Stimulated activated CD4-positive, alpha-beta T cell treated with anti-CD3 and anti-CD28 coated beads, Interleukin-15, amount 100 ng/mL, for 1 hour (primary cell): ENCODE results near the gene HM13.
"Not testable (repeated sequence)": the region's sequence is repeated elsewhere in the genome, so short reads cannot be mapped to it uniquely, and the experiment has no call there.

Experiments used
- DNase-seq, 2 donors: peaks; one replicate each; pipeline ENCODE4 v3.0.0-alpha.2; 2020; ENCODE audit warnings: low read depth in 1 of 2, low spot score in 1 of 2

HM13 gene

DNA sequence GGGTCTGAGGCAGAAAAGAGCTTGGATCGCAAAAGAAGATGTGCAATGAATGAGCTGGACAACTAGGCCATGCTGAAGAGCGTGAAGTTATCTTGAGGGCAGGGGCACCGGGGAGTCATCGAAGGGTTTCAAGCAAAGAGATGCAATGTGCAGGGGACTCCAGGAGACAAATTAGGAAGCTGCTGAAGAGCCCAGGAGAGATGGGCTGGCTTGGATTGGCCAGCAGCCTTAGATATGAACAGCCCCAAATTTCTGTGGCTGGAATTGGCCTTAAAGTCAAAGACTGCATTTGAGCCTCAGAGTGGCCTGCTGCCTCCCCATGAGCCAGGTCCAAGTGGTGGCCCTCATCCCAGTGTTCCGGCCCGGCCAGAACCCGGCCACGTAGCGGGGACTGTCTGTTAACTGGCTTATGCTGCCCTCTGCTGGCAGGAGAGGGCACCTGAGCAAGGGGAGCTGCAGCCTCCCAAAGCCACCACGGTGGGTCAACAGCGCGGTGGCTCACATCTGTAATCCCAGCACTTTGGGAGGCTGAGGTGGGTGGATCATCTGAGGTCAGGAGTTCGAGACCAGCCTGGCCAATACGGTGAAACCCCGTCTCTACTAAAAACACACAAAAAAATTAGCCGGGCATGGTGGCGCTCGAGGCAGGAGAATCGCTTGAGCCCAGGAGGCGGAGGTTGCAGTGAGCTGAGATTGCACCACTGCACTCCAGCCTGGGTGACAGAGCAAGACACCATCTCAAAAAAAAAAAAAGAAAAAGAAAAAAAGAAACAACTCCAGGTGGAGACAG is 11.2 kb upstream of the HM13 start:
- peak; percentile 50 to 60 for DNase-seq

DNA sequence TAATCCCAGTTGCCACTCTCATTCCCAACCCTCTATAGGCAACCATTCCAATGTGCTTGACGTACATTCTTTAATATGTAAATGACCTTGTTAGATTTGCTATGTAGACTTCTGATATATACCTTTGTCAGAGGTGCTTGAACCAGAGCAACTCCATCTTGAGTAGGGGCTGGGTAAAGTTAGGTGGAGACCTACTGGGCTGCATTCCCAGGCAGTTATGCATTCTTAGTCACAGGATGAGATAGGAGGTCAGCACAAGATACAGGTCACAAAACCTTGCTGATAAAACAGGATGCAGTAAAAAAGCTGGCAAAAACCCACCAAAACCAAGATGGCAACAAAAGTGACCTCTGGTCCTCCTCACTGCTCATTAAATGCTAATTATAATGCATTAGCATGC is 8.3 kb upstream of the HM13 start:
- no peak for DNase-seq

DNA sequence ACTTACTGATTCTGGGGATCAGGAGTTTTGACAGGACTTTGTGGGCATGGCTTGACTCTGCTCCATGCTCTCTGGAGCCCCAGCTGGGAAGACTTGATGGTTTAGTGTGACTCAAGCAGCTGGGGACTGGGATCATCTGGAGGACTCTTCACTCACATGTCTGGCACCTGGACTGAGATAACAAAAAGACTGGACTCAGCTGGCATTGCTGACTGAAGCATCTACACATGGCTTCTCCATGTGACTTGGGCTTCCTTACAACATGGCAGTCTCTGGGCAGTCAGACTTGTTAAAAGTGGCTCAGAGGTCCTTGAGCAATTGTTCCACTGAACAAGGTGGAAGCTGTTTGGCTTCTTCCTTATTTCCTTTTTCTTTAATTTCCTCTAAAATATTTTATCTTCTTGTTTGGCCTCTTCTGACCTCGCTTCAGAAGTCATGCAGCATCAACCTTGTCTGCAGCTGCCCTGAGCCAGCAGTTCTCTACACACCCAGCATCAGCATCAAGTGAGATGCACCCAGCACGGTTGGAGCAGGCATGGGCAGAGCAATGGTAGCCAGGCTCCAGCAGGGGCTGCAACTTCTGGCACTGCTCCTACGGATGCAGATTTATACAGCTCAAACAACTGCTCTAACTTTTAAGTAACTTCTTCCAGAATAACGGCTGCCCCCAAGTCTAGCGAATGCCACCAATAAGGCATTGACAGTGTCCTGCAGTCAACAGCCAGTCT is 5.6 kb upstream of the HM13 start:
- no peak for DNase-seq

DNA sequence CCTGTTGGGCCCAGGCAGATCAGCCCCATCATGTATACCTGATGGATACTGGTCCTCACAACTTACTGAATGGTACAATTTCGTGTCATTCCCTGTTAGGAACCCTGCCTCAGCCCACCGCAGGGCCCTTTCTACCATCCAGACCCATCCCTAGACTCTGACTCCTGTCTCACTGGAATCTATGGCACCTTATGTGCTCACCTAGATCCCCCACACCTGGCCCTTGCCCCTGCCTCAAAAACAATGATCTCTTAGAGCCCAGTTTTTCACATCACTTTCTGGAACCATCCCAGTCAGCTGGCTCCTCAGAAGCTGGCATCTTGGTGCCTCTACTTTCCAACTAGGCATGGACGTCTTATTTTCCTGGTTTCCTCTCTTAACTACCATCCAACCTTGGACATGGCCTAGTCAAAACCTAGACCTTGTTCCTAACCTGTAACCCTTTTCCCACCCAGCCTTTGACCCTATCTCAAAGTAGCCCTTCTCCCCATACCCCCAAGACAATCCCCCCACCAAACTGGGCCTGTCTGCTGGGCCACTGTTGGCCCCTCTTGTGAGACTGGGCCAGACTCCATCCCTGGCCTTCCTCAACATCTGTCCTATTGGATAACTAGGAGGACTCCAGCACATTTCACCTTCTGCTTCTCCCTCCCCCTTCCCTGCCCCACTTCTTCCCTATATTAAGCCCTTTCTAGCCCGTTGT is 981 bp downstream of the HM13 start:
- no peak for DNase-seq

DNA sequence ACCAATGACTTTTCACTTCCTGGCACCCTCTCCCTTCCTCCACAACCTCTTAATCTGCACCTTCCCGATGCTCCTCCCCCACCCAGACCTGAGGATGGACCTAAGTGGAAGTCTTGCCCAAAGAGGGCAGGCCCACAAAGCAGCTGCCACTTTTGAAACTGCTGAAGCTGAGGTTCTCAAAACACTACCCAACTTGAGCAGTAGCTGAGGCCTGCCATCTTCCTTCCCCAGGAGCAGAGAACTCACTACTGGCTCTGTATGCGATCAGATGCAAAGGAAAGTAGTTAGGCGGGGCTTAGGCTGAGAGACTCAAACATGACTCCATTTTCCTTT is 1.5 kb downstream of the HM13 start:
- no peak for DNase-seq

DNA sequence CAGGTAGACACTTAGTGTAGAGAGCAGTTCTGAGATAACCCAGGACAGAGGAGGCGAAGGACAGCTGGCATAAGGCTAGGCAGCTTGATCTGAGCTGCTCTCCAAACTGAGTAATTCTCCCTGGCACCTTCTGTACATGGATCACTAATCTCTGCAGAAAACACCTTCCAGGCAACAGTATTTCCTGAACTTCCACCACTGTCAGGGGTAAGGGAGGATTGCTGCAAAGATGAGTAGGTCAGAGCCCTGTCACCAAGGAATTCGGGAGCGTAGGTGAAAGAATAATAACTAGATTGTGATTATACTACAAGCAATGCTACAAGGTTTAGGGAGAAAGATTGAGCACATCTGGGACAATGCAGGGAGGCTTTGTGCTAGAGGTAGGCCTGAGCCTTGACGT is 1.9 kb downstream of the HM13 start:
- DNase-seq: no peak

DNA sequence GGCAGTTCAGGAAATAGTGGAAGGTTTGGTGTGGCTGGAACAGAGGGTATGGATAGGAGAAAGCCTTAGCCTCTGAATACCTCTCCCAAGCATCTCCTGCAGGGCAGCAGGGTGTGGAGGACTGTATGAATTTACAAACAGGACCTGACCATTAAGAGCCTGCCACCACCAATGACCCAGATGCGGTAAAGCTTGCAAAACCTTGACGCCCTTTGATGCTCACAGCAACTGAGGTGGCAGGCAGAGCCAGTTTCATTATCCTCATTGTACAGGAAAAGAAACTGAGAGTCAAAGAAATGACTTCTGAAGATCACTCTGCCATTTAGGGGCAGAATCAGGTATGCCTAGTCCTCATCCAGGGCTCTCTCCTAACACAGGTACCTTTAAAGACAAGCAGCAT is 2.4 kb downstream of the HM13 start:
- DNase-seq: no peak

DNA sequence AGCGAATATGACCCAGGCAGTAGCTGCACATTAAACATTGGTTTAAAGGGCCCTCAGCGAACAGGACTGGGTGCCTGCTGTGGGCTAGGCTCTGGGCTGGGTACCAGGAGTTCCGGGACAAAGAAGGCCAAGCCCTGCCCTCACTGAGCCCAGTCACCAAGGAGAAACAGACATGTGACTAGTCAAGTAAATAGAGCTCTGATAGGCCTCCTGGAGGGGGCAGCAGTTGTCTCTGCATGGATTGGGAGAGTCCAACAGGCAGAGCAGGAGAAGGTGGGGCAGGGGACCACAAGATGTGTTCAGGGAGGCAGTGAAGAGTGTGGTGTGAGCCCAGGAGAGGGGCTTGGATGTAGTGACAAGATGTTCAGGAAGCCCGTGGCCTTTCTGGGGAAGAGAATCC is 3.1 kb downstream of the HM13 start:
- DNase-seq: no peak

DNA sequence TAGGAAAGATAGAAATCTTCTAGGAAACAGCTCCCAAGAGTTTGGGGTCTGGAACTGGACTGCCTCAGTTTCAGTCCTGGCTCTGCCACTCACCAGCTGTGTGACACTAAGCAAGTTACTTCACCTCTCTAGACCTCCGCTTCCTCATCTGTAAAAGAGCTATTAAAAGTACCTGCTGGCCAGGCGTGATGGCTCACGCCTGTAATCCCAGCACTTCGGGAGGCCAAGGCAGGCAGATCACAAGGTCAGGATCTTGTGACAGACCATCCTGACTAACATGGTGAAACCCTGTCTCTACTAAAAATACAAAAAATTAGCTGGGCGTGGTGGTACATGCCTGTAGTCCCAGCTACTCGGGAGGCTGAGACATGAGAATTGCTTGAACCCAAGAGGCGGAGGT is 7.0 kb downstream of the HM13 start:
- DNase-seq: not testable (repeated sequence)

DNA sequence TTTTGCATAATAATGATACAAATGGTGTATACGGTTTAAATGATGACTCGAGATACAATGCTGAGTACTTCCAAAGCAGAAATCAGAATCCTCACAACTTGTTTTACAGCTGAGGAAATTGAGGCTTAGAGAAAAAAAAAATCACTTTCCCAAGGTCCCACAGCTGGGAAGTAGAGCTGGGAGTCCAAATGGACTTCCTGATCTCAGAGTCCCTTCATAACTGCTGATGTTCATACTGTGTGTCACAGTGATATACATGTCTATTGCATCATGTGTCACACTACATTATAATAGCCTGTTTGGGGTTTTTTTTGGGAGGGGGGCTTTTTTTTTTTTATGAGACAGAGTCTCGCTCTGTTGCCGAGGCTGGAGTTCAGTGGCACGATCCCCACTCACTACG is 8.5 kb downstream of the HM13 start:
- DNase-seq: no peak

DNA sequence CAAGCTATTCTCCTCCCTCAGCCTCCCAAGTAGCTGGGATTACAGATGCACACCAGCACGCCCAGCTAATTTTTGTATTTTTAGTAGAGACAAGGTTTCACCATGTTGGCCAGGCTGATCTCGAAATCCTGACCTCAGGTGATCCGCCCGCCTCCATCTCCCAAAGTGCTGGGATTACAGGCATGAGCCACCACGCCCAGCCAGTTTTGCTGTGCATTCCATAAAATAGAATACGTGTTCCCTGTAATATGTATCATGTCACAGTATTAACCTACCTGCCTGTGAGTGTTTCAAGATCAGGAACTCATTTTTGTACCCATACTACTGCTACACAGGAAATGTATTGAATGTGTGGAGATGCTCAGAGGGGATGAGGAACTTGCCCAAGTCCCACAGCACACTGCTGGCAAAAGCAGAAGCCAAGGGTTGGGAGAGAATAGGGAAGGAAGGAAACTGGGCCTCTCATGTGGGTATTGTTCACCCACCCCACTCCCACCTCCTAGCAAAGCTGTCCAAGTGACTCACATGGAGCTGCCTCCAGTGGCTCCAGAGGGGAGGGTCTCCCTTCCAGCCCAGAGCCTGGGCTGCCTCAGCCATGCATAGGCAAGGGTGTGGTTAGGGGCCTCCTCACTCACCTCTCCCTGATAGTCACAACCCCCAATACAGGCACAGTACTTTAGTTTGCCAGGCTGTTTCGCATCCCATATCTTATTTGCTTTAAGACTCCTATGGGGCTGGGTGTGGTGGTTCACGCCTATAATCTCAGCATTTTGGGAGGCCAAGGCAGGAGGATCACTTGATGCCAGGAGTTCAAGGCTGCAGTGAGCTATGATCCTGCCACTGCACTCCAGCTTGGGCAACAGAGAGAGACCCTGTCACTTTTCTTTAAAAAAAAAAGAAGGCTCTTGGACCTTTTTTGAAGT is 9.4 kb downstream of the HM13 start:
- no peak for DNase-seq

DNA sequence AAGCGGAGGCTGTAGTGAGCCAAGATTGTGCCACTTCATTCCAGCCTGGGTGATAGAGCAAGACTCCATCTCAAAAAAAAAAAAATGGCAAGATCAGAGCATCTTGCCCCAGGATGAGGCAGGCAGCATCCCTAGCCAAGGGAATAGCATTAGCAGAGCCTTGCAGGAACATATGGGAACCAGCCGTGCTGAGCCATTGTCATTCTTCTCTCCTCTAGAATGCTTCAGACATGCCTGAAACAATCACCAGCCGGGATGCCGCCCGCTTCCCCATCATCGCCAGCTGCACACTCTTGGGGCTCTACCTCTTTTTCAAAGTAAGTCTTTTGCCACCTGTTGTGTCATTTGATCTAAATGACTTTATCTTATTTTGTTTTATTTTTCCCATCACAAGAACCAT is 13.0 kb downstream of the HM13 start:
- no peak for DNase-seq

DNA sequence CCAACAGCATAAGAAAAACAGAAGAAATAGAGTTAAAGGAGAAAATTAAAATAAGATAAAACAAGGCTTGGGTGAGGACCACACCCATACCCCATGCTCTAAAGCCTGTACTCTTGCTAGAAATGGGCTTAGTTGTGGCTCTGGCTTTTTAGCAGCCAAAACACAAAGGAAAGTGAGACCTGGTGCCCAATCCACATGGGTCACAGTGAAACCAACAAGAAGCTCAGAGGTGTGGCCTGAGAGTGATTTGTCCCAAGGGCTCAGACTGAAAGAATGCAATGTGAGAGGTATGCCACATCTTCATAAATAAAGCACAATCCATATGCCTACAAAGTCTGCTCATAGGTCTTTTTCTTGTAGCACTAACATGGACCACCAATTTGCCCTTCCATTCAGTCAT is 21.1 kb downstream of the HM13 start:
- no peak for DNase-seq

DNA sequence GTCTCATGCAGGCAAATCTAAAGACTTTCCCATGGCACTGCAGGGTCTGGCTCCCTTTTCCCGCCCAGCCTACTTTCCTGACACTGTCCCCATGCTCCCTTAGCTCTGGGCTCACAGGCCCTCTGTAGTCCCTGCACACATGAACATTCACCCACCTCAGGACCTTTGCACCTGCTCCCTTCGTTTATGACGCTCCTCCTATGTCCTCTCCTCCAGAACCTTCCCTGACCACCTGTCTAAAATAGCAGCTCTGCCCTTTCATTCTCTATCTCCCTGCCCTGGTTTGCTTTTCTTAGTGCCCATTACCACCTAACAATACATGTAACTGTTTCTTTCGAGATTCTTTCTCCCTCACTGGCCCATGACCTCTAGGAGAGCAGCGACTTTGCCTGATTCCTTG is 22.3 kb downstream of the HM13 start:
- no peak for DNase-seq

DNA sequence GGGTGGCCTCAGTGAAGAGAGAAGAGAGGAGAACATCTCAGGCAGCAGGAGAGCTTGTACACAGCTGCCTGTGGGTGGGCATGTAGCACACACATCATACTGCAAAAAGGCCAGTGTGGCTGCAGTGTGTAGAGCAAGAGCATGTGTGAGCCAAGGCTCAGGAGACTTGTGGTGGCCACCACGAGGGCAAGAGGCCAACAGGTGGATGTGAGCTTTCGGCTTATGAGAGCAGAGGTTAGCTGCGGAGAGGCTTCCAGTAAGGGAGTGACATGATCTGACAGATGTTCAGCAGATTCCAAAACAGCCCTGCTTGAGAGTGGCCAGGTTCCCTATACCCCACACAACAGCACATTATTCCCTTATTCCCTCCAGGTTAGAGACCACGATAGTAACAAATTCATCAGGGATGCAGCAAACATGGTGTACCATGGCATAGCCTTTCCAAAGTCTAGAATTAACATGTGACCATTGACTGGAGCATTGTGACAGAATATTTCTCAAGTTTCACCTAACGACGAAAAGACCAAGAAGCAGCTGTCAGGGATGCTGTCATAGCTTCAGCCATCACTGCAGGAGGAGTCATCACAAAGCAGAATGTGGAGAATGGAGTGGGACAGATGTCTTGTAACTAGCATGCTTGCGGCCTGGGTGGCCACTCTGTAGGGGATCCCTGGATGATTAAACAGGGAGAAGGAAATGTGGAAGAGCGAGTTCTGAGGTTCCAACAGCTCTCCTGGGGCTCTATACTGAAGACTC is 23.1 kb downstream of the HM13 start:
- DNase-seq: no peak

DNA sequence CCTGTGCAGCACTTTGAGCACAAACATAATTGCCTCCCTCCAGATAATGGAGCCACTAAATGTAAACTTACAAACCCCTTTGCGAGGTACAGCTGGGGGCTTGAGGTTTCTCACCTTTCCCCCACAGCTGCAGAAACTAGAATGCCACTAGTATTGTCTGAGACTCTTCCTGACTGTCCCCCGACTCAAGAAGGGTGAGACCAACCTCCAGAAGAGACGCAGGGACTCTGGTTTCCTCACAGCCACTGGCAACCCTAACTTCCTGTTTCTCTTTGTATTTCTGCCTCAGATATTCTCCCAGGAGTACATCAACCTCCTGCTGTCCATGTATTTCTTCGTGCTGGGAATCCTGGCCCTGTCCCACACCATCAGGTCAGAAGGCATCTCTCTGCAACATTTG is 23.6 kb downstream of the HM13 start:
- no peak for DNase-seq

DNA sequence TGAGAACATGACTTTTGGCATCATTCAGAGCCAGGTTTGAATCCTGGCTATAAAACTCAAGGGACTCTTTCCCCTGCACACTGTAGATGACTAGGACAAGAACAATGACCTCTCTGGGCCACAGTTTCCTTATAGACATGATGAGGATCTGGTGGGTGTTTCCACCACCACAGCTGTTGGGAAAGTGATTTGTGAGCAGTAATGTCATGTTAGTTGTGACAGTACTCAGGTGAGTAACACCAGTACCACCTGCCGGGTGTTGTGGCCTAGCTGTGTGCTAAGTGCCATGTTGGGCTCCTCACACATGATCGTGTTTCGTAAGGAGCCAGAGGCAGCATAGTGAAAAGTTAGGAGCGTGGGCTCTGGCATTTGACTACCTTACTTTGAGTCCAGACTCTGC is 24.1 kb downstream of the HM13 start:
- DNase-seq: no peak

DNA sequence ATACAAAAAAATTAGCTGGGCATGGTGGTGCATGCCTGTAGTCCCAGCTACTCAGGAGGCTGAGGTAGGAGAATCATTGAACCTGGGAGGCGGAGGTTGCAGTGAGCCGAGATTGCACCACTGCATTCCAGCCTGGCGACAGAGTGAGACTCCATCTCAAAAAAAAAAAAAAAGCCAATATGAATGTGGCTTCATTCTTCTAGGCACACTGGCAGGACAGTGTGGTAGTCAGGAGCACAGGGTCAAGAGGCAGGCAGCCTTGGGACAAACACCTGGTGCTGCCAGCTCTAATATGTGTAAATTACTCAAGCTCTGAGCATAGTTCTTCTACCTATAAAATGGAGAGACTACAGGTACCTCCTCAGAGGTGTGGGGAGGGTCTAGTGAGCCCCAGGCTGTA is 25.4 kb downstream of the HM13 start:
- not testable (repeated sequence) for DNase-seq

DNA sequence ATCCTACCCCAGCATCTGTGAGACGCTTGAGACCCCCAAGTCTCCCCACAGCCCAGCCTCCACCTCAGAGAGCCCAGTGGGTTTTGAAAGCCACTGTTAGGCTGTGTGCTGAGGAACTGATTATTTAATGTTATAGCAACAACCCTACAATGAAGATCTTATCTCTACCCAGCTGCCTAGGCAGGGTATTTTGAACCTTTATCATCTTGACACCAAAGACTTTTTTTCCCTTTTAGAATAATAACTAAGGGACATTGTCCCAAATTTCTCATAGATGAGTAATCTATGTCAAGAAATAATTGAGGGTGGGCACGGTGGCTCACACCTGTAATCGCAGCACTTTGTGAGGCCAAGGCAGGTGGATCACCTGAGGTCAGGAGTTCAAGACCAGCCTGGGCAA is 26.2 kb downstream of the HM13 start:
- no peak for DNase-seq

DNA sequence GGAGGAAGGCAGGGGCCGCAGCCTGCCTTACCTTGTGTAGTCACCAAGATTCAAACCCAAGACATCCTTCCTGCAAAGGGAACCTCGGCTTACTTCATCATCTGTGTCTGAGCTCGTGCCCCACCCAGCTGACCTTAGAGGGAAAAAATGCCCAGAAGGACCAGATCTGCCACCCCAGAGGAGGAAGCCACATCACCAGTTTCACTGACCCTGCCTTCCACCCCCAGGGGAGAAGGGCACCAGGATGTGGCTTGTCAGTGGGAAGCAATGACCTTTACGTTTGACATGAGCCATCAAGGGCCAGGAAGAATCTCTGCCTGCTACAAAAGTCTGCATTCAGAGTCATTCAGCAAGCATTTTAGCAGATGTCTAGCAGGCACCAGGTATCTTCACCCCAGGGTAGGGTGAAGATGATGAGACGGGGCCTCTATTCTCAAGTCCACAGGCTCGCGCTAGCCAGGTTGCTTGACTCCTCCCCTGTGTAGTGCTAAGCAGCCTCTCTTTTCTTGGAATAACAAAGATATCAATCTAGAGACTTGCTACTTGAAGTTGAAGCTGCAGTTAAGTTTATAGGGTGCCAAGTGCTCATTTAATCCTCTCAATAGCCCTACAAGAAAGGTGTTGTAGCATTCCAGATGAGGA is 28.1 kb downstream of the HM13 start:
- DNase-seq: no peak
